Activated CD4-positive, alpha-beta memory T cell treated with anti-CD3 and anti-CD28 coated beads for 36 hours (primary cell): ENCODE data around the gene ZNF385D. TPM values are rescaled to one million over a fixed set of nuclear protein-coding genes. Genes with fewer than 3 reads are reported as not detected.

ENCODE experiments used
- CTCF ChIA-PET: fragments of 350-600 bp; sonication (Branson Sonifier 250); formaldehyde crosslinking; loops from one replicate; lab custom pipeline; 2021; ENCODE audit warnings: antibody characterized with exemption, inconsistent platforms; lab: Charles Lee
- POLR2A ChIA-PET: fragments of 350-600 bp; sonication (Branson Sonifier 250); formaldehyde crosslinking; loops from one replicate; lab custom pipeline; 2021; ENCODE audit warnings: antibody characterized with exemption; lab: Charles Lee
- DNase-seq: peaks from one replicate; pipeline ENCODE4 v3.0.0-alpha.2; 2020
- H3K27ac Mint-ChIP-seq: one replicate; pipeline ENCODE4 v1.8.0; 2021; ENCODE audit warnings: mixed read lengths
- H3K27me3 Mint-ChIP-seq: one replicate; pipeline ENCODE4 v1.8.0; 2021; ENCODE audit warnings: mixed read lengths
- H3K36me3 Mint-ChIP-seq: one replicate; pipeline ENCODE4 v1.8.0; 2021; ENCODE audit warnings: mixed read lengths
- H3K4me1 Mint-ChIP-seq: one replicate; pipeline ENCODE4 v1.8.0; 2021; ENCODE audit warnings: low read depth, mixed read lengths
- H3K4me3 Mint-ChIP-seq: one replicate; pipeline ENCODE4 v1.8.0; 2021; ENCODE audit warnings: mild to moderate bottlenecking, mixed read lengths
- H3K9me3 Mint-ChIP-seq: one replicate; pipeline ENCODE4 v1.8.0; 2021; ENCODE audit warnings: mixed read lengths
- intact Hi-C: fragments of 100-400 bp; cut with micrococcal nuclease; formaldehyde crosslinking; loops from one replicate; pipeline ENCODE4 v1.15.1; 2023
- total RNA-seq, 2 experiments: library from RNA; stranded (reverse); gene quantifications; one replicate each; pipeline ENCODE4 v1.2.3, GENCODE V29; 2021

Gene ZNF385D
- total RNA-seq, 2 experiments from 2014 or later = not detected

DNA sequence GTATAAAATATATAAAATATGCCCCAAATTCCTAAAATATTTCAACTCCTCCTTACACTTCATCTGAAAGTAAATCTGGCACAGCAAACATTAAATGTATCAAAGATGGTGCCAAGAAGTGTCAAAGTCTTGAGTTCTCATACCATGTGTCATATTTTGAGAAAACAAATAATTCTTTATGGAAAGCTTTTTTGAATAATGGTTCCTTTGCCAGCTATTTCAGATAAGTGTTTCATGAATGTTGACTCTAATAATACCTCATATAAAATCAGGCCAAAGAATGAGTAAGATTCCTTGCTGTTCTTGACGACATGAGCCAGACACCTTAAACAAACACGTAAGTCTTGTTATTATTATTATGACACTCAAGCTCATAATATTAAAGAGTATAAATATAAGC, 30.3 kb upstream of the ZNF385D start:
- intact Hi-C loops = no loop called here
- Mint-ChIP-seq H3K27me3 (no peaks in the 10 kb centered on the region), H3K4me3 (no peak overlapping the region), H3K36me3 (no peaks in the 10 kb centered on the region), H3K9me3 (peaks cover 11% of the 10 kb centered on the region), H3K27ac (no peak overlapping the region), H3K4me1 (no peaks in the 10 kb centered on the region)
- CTCF ChIA-PET = no interaction called here
- no peak for DNase-seq
- POLR2A ChIA-PET = no interaction called here

DNA sequence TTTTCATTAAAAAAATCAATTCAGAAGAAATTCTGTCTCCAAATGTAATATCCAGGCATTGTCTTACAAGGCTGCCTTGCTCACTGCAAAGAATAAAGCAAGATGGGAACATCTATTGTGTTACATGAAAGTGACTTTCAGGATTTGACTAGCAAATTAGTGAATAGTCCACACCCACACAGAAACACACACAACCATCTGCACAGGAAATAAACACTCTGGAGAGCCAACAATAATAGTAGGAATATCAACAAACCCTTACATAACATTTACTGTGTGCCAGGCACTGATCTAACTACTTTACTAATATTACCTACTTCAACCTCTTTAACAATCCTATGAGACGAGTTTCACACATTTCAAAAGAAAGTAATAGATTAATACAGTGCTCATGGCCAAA, 28.9 kb upstream of the ZNF385D start:
- H3K27me3 Mint-ChIP-seq = no peaks in the 10 kb centered on the region
- peaks cover 6% of the 10 kb centered on the region for H3K9me3 Mint-ChIP-seq

DNA sequence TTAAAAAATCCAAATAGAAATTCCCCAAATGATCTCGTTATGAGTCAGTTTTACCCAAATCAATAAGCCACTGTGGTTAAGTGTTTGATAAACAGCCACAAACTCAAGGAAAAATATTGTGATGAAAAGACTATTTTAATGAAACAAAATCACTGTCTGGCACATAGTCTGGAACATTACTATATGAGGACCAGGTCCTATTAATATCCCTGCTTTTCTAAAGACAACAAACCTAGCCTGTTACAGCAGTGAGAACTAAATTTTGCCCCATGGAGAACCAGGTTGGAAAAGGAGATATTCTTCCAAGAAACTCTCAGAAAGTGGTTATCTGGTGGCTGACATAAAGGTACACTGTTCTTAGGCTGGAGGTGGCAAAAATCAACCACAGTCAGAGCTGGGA, 27.7 kb upstream of the ZNF385D start:
- H3K27ac Mint-ChIP-seq = no peak overlapping the region
- ChIA-PET POLR2A (no interaction called here), CTCF (no interaction called here)
- H3K4me3 Mint-ChIP-seq = no peak overlapping the region
- intact Hi-C loops = no loop called here
- DNase-seq = no peak
- H3K9me3 Mint-ChIP-seq = peaks cover 16% of the 10 kb centered on the region
- H3K36me3 Mint-ChIP-seq = no peaks in the 10 kb centered on the region
- H3K27me3 Mint-ChIP-seq = no peaks in the 10 kb centered on the region
- H3K4me1 Mint-ChIP-seq = no peaks in the 10 kb centered on the region

More for the DNA sequence above, 28.9 kb upstream of the ZNF385D start:
- intact Hi-C loops = no loop called here
- Mint-ChIP-seq H3K4me3 (no peak overlapping the region), H3K27ac (no peak overlapping the region), H3K4me1 (no peaks in the 10 kb centered on the region), H3K36me3 (no peaks in the 10 kb centered on the region)
- POLR2A ChIA-PET = no interaction called here
- DNase-seq = no peak
- CTCF ChIA-PET = no interaction called here

DNA sequence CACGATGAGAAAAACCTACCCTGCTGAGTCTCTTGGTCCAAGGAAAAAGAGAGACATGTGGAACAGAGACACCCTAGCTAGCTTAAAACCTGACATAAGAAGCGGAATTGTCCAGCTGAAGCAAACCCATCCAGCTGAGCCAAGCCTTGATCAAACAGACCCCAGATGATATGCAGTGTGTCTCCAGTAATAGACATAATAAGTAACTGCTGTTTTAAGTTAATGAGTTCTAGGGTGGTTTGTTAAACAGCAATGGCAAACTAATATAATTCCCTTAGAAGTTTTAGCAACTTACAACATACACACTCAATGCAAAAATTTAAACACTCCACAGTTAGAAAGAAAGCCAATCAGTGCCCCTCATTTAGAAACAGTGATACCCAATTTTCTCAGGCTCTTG, 26.8 kb upstream of the ZNF385D start:
- Mint-ChIP-seq H3K36me3 (no peaks in the 10 kb centered on the region), H3K27ac (no peak overlapping the region), H3K27me3 (no peaks in the 10 kb centered on the region), H3K4me1 (no peaks in the 10 kb centered on the region), H3K9me3 (peaks cover 18% of the 10 kb centered on the region), H3K4me3 (no peak overlapping the region)
- CTCF ChIA-PET = no interaction called here
- intact Hi-C loops = no loop called here
- DNase-seq = no peak
- POLR2A ChIA-PET = no interaction called here

DNA sequence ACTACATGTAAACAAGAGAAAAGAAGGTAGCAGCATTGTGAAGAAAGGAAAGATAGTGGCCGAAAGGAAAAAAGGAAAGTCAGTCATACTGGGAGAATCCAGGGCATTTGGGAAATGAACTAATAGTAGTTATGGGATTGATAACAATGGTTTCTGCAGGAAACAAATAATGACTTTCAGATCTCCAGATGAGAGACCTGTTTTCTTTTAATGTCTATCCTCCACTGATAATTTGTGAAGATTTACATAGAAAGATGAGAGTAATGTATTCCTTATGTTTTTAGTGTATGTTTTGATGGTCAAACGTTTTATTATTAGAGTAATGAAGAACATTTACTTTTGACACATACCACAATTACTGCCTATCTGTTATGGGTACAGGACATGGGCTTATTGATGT, 15.0 kb upstream of the ZNF385D start:
- DNase-seq = no peak
- Mint-ChIP-seq H3K4me3 (no peak overlapping the region), H3K27ac (no peak overlapping the region), H3K9me3 (peaks cover 3% of the 10 kb centered on the region), H3K4me1 (no peaks in the 10 kb centered on the region), H3K27me3 (no peaks in the 10 kb centered on the region), H3K36me3 (no peaks in the 10 kb centered on the region)
- ChIA-PET CTCF (no interaction called here), POLR2A (no interaction called here)
- intact Hi-C loops = no loop called here

DNA sequence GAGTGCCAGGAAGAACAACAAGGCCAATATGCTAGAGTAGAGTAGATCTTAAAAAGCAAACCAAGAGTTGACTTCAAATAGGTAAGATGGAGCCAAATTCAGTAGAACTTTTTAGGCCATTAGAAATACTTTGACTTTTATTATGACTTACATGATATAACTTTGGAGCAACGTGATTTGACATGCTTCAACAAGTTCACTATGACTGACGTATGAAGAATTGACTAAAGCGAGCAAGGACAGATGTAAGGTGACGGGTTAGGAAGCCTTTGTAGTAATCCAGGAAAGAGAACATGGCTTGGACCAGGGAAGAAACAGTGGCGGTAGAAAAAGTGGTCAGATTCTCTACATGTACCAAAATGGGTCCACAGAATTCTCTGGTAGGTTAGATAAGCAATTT, 4.9 kb upstream of the ZNF385D start:
- DNase-seq = no peak
- ChIA-PET CTCF (no interaction called here), POLR2A (no interaction called here)
- Mint-ChIP-seq H3K4me3 (no peak overlapping the region), H3K9me3 (no peaks in the 10 kb centered on the region), H3K36me3 (no peaks in the 10 kb centered on the region), H3K27ac (no peak overlapping the region), H3K4me1 (no peaks in the 10 kb centered on the region), H3K27me3 (no peaks in the 10 kb centered on the region)
- intact Hi-C loops = no loop called here

DNA sequence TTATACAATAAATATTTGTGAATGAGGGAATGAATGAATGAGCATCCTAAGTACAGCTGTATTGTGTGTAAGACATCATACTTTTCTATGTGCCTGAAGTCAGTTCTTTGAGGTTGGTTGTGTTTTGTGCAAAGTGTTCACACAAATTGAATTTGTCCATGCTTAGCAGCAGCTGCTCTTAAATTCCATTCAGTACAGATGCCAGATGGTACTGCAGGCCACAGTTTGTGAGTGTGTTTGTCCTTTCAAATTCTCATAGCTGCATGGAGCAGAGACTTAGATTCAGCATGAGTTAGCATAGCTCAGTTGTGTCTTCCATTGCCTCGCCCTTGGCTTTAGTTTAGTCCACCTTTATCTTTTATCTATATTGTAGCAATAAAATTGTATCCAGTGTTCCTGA, 3.8 kb upstream of the ZNF385D start:
- intact Hi-C loops = no loop called here
- POLR2A ChIA-PET = no interaction called here
- Mint-ChIP-seq H3K36me3 (no peaks in the 10 kb centered on the region), H3K27me3 (peaks cover 3% of the 10 kb centered on the region), H3K9me3 (no peaks in the 10 kb centered on the region), H3K4me3 (no peak overlapping the region), H3K4me1 (no peaks in the 10 kb centered on the region), H3K27ac (no peak overlapping the region)
- DNase-seq = no peak
- CTCF ChIA-PET = no interaction called here

DNA sequence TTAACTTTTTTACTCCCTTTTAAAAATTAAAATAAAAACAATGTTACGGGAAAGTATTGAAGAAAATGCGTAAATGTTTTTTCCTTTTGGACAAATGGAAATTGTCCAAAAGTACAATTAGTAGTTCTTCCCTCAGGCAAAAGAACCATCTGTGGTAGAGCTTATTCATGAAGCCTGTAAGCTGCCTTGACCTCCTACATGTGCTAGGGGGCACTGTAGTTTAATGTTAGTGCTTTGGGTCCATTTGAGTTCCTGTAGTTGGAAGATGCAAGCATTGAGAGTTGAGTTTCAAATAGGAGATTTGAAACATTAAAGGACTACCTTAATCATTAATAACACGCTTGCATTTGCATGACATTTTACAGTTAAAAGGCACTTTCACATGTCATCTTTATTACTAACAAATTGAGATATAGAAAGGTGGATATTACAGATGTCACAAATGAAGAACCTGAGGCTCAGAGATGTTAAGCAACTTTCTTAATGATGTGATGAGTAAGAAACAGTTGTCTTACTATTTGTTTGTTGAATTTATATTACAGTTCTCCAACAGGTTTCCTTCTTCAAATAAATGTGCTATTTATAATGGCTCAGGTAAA, 1.8 kb upstream of the ZNF385D start:
- no peaks in the 10 kb centered on the region for H3K4me1 Mint-ChIP-seq
- no peak for DNase-seq
- POLR2A ChIA-PET = no interaction called here

DNA sequence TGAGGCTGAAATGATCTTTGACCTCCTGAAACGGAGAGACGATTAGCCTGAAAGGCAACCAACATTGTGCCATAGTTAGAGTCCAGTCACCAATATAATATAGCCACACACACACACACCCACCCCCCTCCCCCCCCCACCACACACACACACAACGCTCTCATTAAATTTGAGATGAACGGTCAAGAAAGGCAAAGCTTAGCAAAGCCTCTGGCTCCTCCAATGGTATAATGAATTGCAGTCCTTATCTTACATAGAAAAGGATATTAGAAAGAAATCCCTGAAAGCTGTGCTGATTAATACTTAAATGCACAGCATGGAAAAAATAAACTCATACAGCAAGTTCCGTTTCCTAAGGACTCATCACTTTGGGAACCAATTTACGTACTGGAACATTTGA, 876 bp upstream of the ZNF385D start:
- intact Hi-C loops = no loop called here
- CTCF ChIA-PET = interaction anchor here (0.6 kb wide), 1 partner anchor 1355 kb away, joined by 3 read pairs; no protein-coding TSS in a partner anchor
- no peaks in the 10 kb centered on the region for H3K9me3 Mint-ChIP-seq

More for the DNA sequence above, 1.8 kb upstream of the ZNF385D start:
- H3K9me3 Mint-ChIP-seq = no peaks in the 10 kb centered on the region
- no peak overlapping the region for H3K4me3 Mint-ChIP-seq
- intact Hi-C loops = no loop called here
- CTCF ChIA-PET = no interaction called here
- H3K27me3 Mint-ChIP-seq = peaks cover 7% of the 10 kb centered on the region
- no peaks in the 10 kb centered on the region for H3K36me3 Mint-ChIP-seq
- no peak overlapping the region for H3K27ac Mint-ChIP-seq

DNA sequence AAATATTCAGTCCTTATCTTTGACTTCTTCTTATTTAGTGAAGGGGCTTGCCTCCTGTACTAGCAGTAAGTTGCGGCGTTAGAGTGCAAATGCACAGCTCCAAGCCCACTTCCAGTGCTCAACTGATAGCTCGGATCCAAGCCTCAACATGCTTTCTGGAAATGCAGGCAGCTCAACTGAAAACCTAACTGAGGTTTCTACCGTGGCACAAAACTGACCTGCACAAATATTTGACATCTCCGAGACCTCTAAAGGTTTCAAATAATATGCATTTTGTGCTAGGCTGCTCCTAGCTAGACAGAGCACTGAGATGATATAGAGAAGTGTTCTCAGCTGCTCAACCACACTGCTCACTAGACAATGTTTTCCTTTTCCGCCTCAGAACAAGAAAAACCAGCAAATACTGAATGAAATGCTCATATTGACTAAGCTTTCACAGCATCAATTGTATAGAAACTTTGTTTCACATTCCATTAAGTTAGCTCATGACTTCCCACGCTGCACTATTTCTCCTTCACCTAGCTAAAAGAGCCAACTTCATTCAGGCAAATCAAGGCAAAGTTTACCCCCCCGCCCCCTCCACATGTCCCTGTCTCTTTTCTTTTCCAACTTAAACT, 822 bp downstream of the ZNF385D start:
- intact Hi-C loops = no loop called here
- ChIA-PET CTCF (interaction anchor here (0.6 kb wide), 1 partner anchor 246 kb away, joined by 4 read pairs; no protein-coding TSS in a partner anchor), POLR2A (no interaction called here)
- Mint-ChIP-seq H3K9me3 (no peaks in the 10 kb centered on the region), H3K4me1 (no peaks in the 10 kb centered on the region), H3K36me3 (no peaks in the 10 kb centered on the region), H3K27ac (no peak overlapping the region), H3K27me3 (peaks cover 7% of the 10 kb centered on the region), H3K4me3 (no peak overlapping the region)
- no peak for DNase-seq

More for the DNA sequence above, 876 bp upstream of the ZNF385D start:
- no peak for DNase-seq
- H3K36me3 Mint-ChIP-seq = no peaks in the 10 kb centered on the region
- no peak overlapping the region for H3K4me3 Mint-ChIP-seq
- POLR2A ChIA-PET = no interaction called here
- H3K27ac Mint-ChIP-seq = no peak overlapping the region
- no peaks in the 10 kb centered on the region for H3K4me1 Mint-ChIP-seq
- H3K27me3 Mint-ChIP-seq = peaks cover 7% of the 10 kb centered on the region

DNA sequence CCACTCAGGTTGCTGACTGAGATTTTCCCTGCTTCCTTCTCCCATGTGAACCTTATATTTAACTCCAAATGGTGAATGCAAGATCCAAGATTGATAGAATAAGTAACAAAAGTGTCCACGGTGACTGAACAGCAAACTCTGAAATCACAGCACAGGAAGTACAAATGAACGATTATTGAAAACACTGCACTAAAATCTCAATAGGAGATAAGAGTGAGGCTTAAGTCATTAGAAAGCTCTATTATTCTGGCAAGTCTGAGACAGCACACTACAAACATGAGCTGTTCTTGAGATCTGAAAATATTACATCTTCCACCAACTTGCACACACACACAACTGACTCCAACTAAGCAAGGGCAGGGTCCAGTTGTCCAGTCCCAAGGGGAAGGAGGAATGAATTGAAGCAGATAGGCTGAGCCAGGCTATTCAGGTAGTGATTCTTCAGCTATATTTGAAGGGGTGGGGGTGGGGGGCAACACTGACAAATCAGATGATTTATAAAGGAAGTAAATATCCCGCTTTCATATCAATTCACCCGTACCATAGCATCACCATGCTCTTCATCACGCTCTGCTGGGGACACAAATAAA, 2.9 kb downstream of the ZNF385D start:
- POLR2A ChIA-PET = no interaction called here
- CTCF ChIA-PET = interaction anchor here (1.1 kb wide), 1 partner anchor 145 kb away, joined by 5 read pairs; no protein-coding TSS in a partner anchor
- H3K27me3 Mint-ChIP-seq = peaks cover 7% of the 10 kb centered on the region
- peaks cover 5% of the 10 kb centered on the region for H3K9me3 Mint-ChIP-seq
- no peaks in the 10 kb centered on the region for H3K4me1 Mint-ChIP-seq
- H3K4me3 Mint-ChIP-seq = no peak overlapping the region
- no peaks in the 10 kb centered on the region for H3K36me3 Mint-ChIP-seq
- no peak for DNase-seq
- no peak overlapping the region for H3K27ac Mint-ChIP-seq
- intact Hi-C loops = no loop called here

DNA sequence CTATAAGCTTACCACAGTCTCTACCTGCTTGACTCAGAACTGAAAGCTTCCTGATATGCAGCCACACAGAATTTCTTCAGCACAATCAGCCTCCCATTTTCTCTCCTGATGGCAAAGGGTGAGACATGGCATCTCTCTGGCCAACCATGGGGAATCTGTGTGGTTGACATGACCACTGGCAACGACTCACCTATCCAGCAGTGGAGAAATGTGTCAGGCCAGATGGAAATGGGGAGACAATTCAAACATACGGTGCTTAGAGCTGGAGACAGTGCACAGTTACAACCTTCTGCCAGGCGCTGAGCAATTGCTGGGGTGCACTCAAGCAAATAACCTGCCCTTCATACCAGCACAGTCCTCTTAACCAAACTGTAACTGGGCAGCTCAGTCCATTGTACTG, 3.6 kb downstream of the ZNF385D start:
- POLR2A ChIA-PET = no interaction called here
- H3K9me3 Mint-ChIP-seq = peaks cover 5% of the 10 kb centered on the region

DNA sequence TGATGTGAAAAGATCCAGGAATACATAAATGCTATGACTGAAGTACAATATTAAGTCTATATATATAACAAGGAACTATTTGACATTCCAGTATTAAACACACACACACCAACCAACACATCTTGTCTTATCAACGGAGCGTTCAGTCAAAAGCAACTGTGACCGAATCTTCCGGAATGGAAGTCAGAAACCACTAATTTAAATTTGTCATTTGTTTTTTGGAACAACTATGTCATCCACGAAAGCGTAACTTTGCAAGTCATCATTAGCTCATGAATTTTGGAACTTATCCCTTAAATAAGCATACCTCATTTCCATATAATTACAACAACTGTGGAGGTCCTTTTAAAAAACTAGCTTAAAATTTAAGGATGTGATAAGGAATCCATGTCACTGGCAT, 5.0 kb downstream of the ZNF385D start:
- ChIA-PET POLR2A (no interaction called here), CTCF (no interaction called here)
- H3K27me3 Mint-ChIP-seq = peaks cover 7% of the 10 kb centered on the region
- H3K36me3 Mint-ChIP-seq = no peaks in the 10 kb centered on the region
- H3K4me3 Mint-ChIP-seq = no peak overlapping the region
- no peaks in the 10 kb centered on the region for H3K4me1 Mint-ChIP-seq
- DNase-seq = no peak
- H3K27ac Mint-ChIP-seq = no peak overlapping the region
- H3K9me3 Mint-ChIP-seq = peaks cover 5% of the 10 kb centered on the region
- intact Hi-C loops = no loop called here

More for the DNA sequence above, 3.6 kb downstream of the ZNF385D start:
- Mint-ChIP-seq H3K27me3 (peaks cover 7% of the 10 kb centered on the region), H3K27ac (no peak overlapping the region), H3K36me3 (no peaks in the 10 kb centered on the region), H3K4me3 (no peak overlapping the region), H3K4me1 (no peaks in the 10 kb centered on the region)
- intact Hi-C loops = no loop called here
- CTCF ChIA-PET = no interaction called here
- DNase-seq = no peak
